ENCODE data around the gene TMC2. TPM values are rescaled to one million over a fixed set of nuclear protein-coding genes. Genes with fewer than 3 reads are reported as not detected.

TMC2 gene
- polyA plus RNA-seq, 1 of the 3 experiments (the other 2 are of a cell fraction): not detected

GRCh38 chr20:2538356-2538755 is 2.0 kb downstream of the TMC2 start (continued):
- TF ChIP-seq POLR2AphosphoS5 (IDR thresholded peaks at IDR 0.05; ENCODE audit: low read depth, low read length) (no peak), FOSL2 (IDR thresholded peaks at IDR 0.05; ENCODE audit: borderline replicate concordance, low read depth) (no peak), RFX5 (IDR thresholded peaks at IDR 0.05; ENCODE audit: low read length) (no peak), TCF12 (IDR thresholded peaks at IDR 0.05) (no peak)

DNA sequence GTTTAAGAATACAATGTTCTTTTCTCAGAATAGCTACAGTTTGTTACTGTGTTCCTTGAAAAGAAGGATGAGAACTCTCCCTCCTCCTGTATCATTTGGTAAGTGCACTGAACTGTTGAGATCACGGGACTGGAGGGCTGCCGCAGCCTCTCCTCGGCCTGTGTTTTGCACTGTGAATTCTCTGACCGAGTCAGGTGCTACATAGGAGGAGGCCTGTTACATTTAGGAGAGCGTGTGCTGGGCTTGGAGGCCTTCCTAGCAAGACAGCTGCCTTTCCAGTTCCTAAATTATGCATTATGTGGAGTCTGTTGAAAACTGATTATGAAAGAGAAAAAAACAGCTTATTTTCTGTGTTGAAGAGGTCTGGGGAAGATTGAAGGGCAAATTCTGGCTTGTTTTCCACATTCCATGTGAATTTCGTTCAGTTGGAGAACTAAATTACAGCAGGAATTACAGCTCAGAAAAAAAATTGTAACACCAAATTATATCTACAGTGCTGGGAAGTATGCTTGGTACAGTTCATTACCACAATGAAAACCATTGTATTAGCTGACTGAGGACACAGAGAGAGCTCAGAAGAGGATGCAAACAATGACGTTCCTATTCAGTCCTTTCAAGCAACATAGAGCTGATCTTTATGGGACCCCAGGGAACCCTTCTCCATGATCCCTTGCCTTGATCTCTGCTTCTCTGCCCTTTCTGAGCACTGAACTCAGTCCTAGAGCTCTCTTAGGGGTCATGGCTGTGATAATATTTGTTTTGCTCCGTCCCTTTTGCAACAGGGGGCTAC is 2.8 kb downstream of the TMC2 start:
- Histone ChIP-seq H3K36me3 (replicated peaks in 1 of 2; ENCODE audit: control insufficient read depth in 1 of 2, insufficient read depth in 2 of 2, low read length in 1 of 2) (no peaks in the 10 kb centered on the region), H3K9me2 (no peaks in the 10 kb centered on the region), H3K9me3 (no peaks in the 10 kb centered on the region), H2AFZ (ENCODE audit: low read depth) (no peak overlapping the region), H3K4me3 (ENCODE audit: low read depth in 2 of 2, low read length in 1 of 2) (no peak overlapping the region), H3K27ac (ENCODE audit: low read depth in 2 of 2, low read length in 1 of 2) (no peak overlapping the region), H3K79me2 (ENCODE audit: insufficient read depth) (no peaks in the 10 kb centered on the region), H3K4me2 (no peak overlapping the region), H3K4me1 (ENCODE audit: control insufficient read depth in 1 of 2, insufficient read depth in 2 of 2, low read depth in 1 of 2, low read length in 1 of 2) (no peaks in the 10 kb centered on the region), H4K20me1 (ENCODE audit: insufficient read depth) (no peaks in the 10 kb centered on the region), H3F3A (replicated peaks; ENCODE audit: insufficient read depth) (no peaks in the 10 kb centered on the region), H3K27me3 (ENCODE audit: insufficient read depth) (peaks cover 13% of the 10 kb centered on the region; the same call in 1 of the 2 replicates), H3K9ac (no peak overlapping the region)
- ChIA-PET CTCF (interaction anchor here (0.8 to 4.4 kb wide), 6 partner anchors 10 to 109 kb away, joined by 3 to 16 read pairs (median 4); no protein-coding TSS in a partner anchor), POLR2A (no interaction called here)
- TF ChIP-seq EZH2phosphoT487 (IDR thresholded peaks at IDR 0.05; ENCODE audit: borderline replicate concordance, low read depth): no peak
- TF ChIP-seq POLR2AphosphoS5 (IDR thresholded peaks at IDR 0.05; ENCODE audit: low read depth, low read length): no peak
- 61% methylated on average over 8 of the region's 8 CpGs for WGBS (ENCODE audit: low lambda C conversion rate)
- DNase-seq: no peak

- no peaks in the 10 kb centered on the region for H4K20me1 ChIP-seq (ENCODE audit: insufficient read depth)
- TF ChIP-seq MAX (IDR thresholded peaks at IDR 0.05; ENCODE audit: low read depth) (no peak), FOXJ3 (CRISPR knock-in tag; IDR thresholded peaks at IDR 0.05) (no peak), EP300 (IDR thresholded peaks at IDR 0.05; ENCODE audit: borderline replicate concordance in 1 of 2, low read depth in 1 of 2, low read length in 1 of 2) (no peak), RXRA (IDR thresholded peaks at IDR 0.05; ENCODE audit: borderline replicate concordance, low read depth) (no peak), NRF1 (IDR thresholded peaks at IDR 0.05; ENCODE audit: low read depth, low read length) (no peak), SIN3A (IDR thresholded peaks at IDR 0.05; ENCODE audit: borderline replicate concordance, low read depth, low read length) (no peak), CHD2 (IDR thresholded peaks at IDR 0.05; ENCODE audit: low read length, partially characterized antibody) (no peak), USF2 (IDR thresholded peaks at IDR 0.05; ENCODE audit: borderline replicate concordance, low read depth, low read length) (no peak), FOSL2 (IDR thresholded peaks at IDR 0.05; ENCODE audit: borderline replicate concordance, low read depth) (no peak), TCF12 (IDR thresholded peaks at IDR 0.05) (no peak), TAF1 (IDR thresholded peaks at IDR 0.05; ENCODE audit: borderline replicate concordance, low read depth, low read length) (no peak), RAD21 (IDR thresholded peaks at IDR 0.05; ENCODE audit: low read length) (no peak), GATA2 (CRISPR knock-in tag; IDR thresholded peaks at IDR 0.05) (no peak), POLR2AphosphoS5 (IDR thresholded peaks at IDR 0.05; ENCODE audit: low read depth, low read length) (no peak)
- TF ChIP-seq, protein P1, sequence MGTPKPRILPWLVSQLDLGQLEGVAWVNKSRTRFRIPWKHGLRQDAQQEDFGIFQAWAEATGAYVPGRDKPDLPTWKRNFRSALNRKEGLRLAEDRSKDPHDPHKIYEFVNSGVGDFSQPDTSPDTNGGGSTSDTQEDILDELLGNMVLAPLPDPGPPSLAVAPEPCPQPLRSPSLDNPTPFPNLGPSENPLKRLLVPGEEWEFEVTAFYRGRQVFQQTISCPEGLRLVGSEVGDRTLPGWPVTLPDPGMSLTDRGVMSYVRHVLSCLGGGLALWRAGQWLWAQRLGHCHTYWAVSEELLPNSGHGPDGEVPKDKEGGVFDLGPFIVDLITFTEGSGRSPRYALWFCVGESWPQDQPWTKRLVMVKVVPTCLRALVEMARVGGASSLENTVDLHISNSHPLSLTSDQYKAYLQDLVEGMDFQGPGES (IDR thresholded peaks at IDR 0.05; ENCODE audit: low read depth, low read length): no peak
- TF ChIP-seq, protein P2, sequence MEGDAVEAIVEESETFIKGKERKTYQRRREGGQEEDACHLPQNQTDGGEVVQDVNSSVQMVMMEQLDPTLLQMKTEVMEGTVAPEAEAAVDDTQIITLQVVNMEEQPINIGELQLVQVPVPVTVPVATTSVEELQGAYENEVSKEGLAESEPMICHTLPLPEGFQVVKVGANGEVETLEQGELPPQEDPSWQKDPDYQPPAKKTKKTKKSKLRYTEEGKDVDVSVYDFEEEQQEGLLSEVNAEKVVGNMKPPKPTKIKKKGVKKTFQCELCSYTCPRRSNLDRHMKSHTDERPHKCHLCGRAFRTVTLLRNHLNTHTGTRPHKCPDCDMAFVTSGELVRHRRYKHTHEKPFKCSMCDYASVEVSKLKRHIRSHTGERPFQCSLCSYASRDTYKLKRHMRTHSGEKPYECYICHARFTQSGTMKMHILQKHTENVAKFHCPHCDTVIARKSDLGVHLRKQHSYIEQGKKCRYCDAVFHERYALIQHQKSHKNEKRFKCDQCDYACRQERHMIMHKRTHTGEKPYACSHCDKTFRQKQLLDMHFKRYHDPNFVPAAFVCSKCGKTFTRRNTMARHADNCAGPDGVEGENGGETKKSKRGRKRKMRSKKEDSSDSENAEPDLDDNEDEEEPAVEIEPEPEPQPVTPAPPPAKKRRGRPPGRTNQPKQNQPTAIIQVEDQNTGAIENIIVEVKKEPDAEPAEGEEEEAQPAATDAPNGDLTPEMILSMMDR (IDR thresholded peaks at IDR 0.05): no peak
- TF ChIP-seq, protein P3, sequence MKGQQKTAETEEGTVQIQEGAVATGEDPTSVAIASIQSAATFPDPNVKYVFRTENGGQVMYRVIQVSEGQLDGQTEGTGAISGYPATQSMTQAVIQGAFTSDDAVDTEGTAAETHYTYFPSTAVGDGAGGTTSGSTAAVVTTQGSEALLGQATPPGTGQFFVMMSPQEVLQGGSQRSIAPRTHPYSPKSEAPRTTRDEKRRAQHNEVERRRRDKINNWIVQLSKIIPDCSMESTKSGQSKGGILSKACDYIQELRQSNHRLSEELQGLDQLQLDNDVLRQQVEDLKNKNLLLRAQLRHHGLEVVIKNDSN (IDR thresholded peaks at IDR 0.05; ENCODE audit: borderline replicate concordance, low read depth): no peak
- no peaks in the 10 kb centered on the region for H3K36me3 ChIP-seq (replicated peaks in 1 of 2; ENCODE audit: control insufficient read depth in 1 of 2, insufficient read depth in 2 of 2, low read length in 1 of 2)
- 56% methylated on average over 2 of the region's 2 CpGs for WGBS (ENCODE audit: low lambda C conversion rate)
- no peak overlapping the region for H3K4me2 ChIP-seq
- no peaks in the 10 kb centered on the region for H3F3A ChIP-seq (replicated peaks; ENCODE audit: insufficient read depth)
- DNase-seq: no peak
- H3K9ac ChIP-seq: no peak overlapping the region
- no peaks in the 10 kb centered on the region for H3K79me2 ChIP-seq (ENCODE audit: insufficient read depth)
- H3K4me3 ChIP-seq (ENCODE audit: low read depth in 2 of 2, low read length in 1 of 2): no peak overlapping the region
- H3K27me3 ChIP-seq (ENCODE audit: insufficient read depth): peaks cover 13% of the 10 kb centered on the region; the same call in 1 of the 2 replicates
- no peaks in the 10 kb centered on the region for H3K4me1 ChIP-seq (ENCODE audit: control insufficient read depth in 1 of 2, insufficient read depth in 2 of 2, low read depth in 1 of 2, low read length in 1 of 2)
- H3K9me3 ChIP-seq: no peaks in the 10 kb centered on the region
- ChIA-PET POLR2A (no interaction called here), CTCF (interaction anchor here (1.0 to 2.3 kb wide), 5 partner anchors 9 to 20 kb away, joined by 3 to 10 read pairs (median 4); no protein-coding TSS in a partner anchor)
- no peak overlapping the region for H2AFZ ChIP-seq (ENCODE audit: low read depth)
- H3K27ac ChIP-seq (ENCODE audit: low read depth in 2 of 2, low read length in 1 of 2): no peak overlapping the region
- H3K9me2 ChIP-seq: no peaks in the 10 kb centered on the region
Measured at GRCh38 chr20:2541940-2542339, 5.6 kb downstream of the TMC2 start.
